ENCODE data around the gene MAP6D1. TPM values are rescaled to one million over a fixed set of nuclear protein-coding genes. Genes with fewer than 3 reads are reported as not detected.
"Not testable (repeated sequence)": the region's sequence is repeated elsewhere in the genome, so short reads cannot be mapped to it uniquely, and the experiment has no call there.

The MAP6D1 gene
- total and polyA plus RNA-seq, 2 donors (not counting 1 experiment from before 2014, with no cell fraction given) = 0.46 to 4.2 TPM

GRCh38 chr3:183779896-183780465 lies 45.4 kb downstream of the MAP6D1 start:
- no peaks in the 10 kb centered on the region for H3K4me1 ChIP-seq (ENCODE audit: control insufficient read depth in 2 of 2, insufficient read depth in 2 of 2, low read length in 2 of 2)
- H3K27ac ChIP-seq (ENCODE audit: low read length in 2 of 2) = no peak overlapping the region
- intact Hi-C loops (cut with micrococcal nuclease) = no loop called here
- no peak overlapping the region for H3K4me2 ChIP-seq (replicated peaks; ENCODE audit: low read depth, low read length, poor library complexity, severe bottlenecking)
- no peaks in the 10 kb centered on the region for H3K79me2 ChIP-seq (ENCODE audit: control insufficient read depth, insufficient read depth, low read length)
- no peaks in the 10 kb centered on the region for H3K27me3 ChIP-seq (replicated peaks in 1 of 4; ENCODE audit: control extremely low read depth in 1 of 4, control insufficient read depth in 3 of 4, insufficient read depth in 4 of 4, low read length in 3 of 4)
- H4K20me1 ChIP-seq (ENCODE audit: control insufficient read depth, insufficient read depth, low read length, poor library complexity, severe bottlenecking) = no peaks in the 10 kb centered on the region
- ChIA-PET POLR2A (no interaction called here), CTCF (interaction anchor here (0.5 to 0.6 kb wide), 2 partner anchors 100 to 115 kb away, joined by 3 to 5 read pairs; no protein-coding TSS in a partner anchor)
- WGBS (ENCODE audit: insufficient coverage) = 89% methylated on average over 9 of the region's 14 CpGs
- no peak overlapping the region for H2AFZ ChIP-seq (ENCODE audit: insufficient read depth, low read depth, low read length, poor library complexity, severe bottlenecking)
- no peak for ATAC-seq (ENCODE audit: low read depth)
- H3K9me3 Mint-ChIP-seq (ENCODE audit: insufficient read depth) = no peaks in the 10 kb centered on the region
- H3K27ac Mint-ChIP-seq = no peak overlapping the region
- H3K4me1 Mint-ChIP-seq = peaks cover 14% of the 10 kb centered on the region
- H3K27me3 Mint-ChIP-seq = no peaks in the 10 kb centered on the region
- H3K9me3 ChIP-seq (ENCODE audit: control extremely low read depth in 1 of 3, control insufficient read depth in 2 of 3, insufficient read depth in 1 of 3, low read length in 2 of 3) = no peaks in the 10 kb centered on the region
- H3K9ac ChIP-seq (ENCODE audit: low read length) = no peak overlapping the region
- TF ChIP-seq EZH2 (IDR thresholded peaks at IDR 0.05; ENCODE audit: borderline replicate concordance, insufficient read depth, low read depth, low read length, poor library complexity, severe bottlenecking) (no peak), CTCF (IDR thresholded peaks at IDR 0.05) (no peak)
- H3K4me3 ChIP-seq (ENCODE audit: control extremely low read depth in 1 of 5, extremely low read depth in 1 of 5, insufficient read depth in 1 of 5, low read depth in 2 of 5, low read length in 4 of 5) = no peak overlapping the region
- DNase-seq = no peak
- peaks cover 16 to 63% of the 10 kb centered on the region in 2 experiments for H3K36me3 ChIP-seq (replicated peaks in 1 of 2; ENCODE audit: control extremely low read depth in 1 of 2, control insufficient read depth in 1 of 2, extremely low read depth in 1 of 2, insufficient read depth in 2 of 2, low read length in 1 of 2)
- no peak overlapping the region for H3K4me3 Mint-ChIP-seq

- Histone ChIP-seq H3K9me3 (ENCODE audit: control extremely low read depth in 1 of 3, control insufficient read depth in 2 of 3, insufficient read depth in 1 of 3, low read length in 2 of 3) (no peaks in the 10 kb centered on the region), H2AFZ (ENCODE audit: insufficient read depth, low read depth, low read length, poor library complexity, severe bottlenecking) (no peak overlapping the region), H3K4me2 (replicated peaks; ENCODE audit: low read depth, low read length, poor library complexity, severe bottlenecking) (no peak overlapping the region), H3K27ac (ENCODE audit: low read length in 2 of 2) (no peak overlapping the region), H3K4me1 (ENCODE audit: control insufficient read depth in 2 of 2, insufficient read depth in 2 of 2, low read length in 2 of 2) (no peaks in the 10 kb centered on the region), H3K79me2 (ENCODE audit: control insufficient read depth, insufficient read depth, low read length) (no peaks in the 10 kb centered on the region), H4K20me1 (ENCODE audit: control insufficient read depth, insufficient read depth, low read length, poor library complexity, severe bottlenecking) (no peaks in the 10 kb centered on the region), H3K27me3 (replicated peaks in 1 of 4; ENCODE audit: control extremely low read depth in 1 of 4, control insufficient read depth in 3 of 4, insufficient read depth in 4 of 4, low read length in 3 of 4) (no peaks in the 10 kb centered on the region), H3K36me3 (replicated peaks in 1 of 2; ENCODE audit: control extremely low read depth in 1 of 2, control insufficient read depth in 1 of 2, extremely low read depth in 1 of 2, insufficient read depth in 2 of 2, low read length in 1 of 2) (peaks cover 23 to 69% of the 10 kb centered on the region in 2 experiments), H3K9ac (ENCODE audit: low read length) (no peak overlapping the region), H3K4me3 (ENCODE audit: control extremely low read depth in 1 of 5, extremely low read depth in 1 of 5, insufficient read depth in 1 of 5, low read depth in 2 of 5, low read length in 4 of 5) (no peak overlapping the region)
- Mint-ChIP-seq H3K27me3 (no peaks in the 10 kb centered on the region), H3K4me1 (no peaks in the 10 kb centered on the region), H3K27ac (no peak overlapping the region), H3K4me3 (no peak overlapping the region), H3K9me3 (ENCODE audit: insufficient read depth) (no peaks in the 10 kb centered on the region)
- ChIA-PET CTCF (interaction anchor here (2.8 kb wide), 1 partner anchor 11 kb away, joined by 10 read pairs; no protein-coding TSS in a partner anchor), POLR2A (no interaction called here)
- intact Hi-C loops (cut with micrococcal nuclease) = no loop called here
- no peak for DNase-seq
- TF ChIP-seq EZH2 (IDR thresholded peaks at IDR 0.05; ENCODE audit: borderline replicate concordance, insufficient read depth, low read depth, low read length, poor library complexity, severe bottlenecking) = no peak
- ATAC-seq (ENCODE audit: low read depth) = no peak
- 93% methylated on average over 4 of the region's 4 CpGs for WGBS (ENCODE audit: insufficient coverage)
Measured at GRCh38 chr3:183777016-183777618, 48.3 kb downstream of the MAP6D1 start.

- H3K27ac ChIP-seq (ENCODE audit: low read length in 2 of 2); H3K27me3 Mint-ChIP-seq; H3K79me2 ChIP-seq (ENCODE audit: control insufficient read depth, insufficient read depth, low read length); H3K4me3 Mint-ChIP-seq; H3K27me3 ChIP-seq (replicated peaks in 1 of 4; ENCODE audit: control extremely low read depth in 1 of 4, control insufficient read depth in 3 of 4, insufficient read depth in 4 of 4, low read length in 3 of 4); H3K4me1 Mint-ChIP-seq; intact Hi-C loops (cut with micrococcal nuclease); H3K9ac ChIP-seq (ENCODE audit: low read length); H3K9me3 ChIP-seq (ENCODE audit: control extremely low read depth in 1 of 3, control insufficient read depth in 2 of 3, insufficient read depth in 1 of 3, low read length in 2 of 3); H3K27ac Mint-ChIP-seq; DNase-seq; H3K4me1 ChIP-seq (ENCODE audit: control insufficient read depth in 2 of 2, insufficient read depth in 2 of 2, low read length in 2 of 2); H3K4me2 ChIP-seq (replicated peaks; ENCODE audit: low read depth, low read length, poor library complexity, severe bottlenecking); ATAC-seq (ENCODE audit: low read depth); POLR2A ChIA-PET; H3K4me3 ChIP-seq (ENCODE audit: control extremely low read depth in 1 of 5, extremely low read depth in 1 of 5, insufficient read depth in 1 of 5, low read depth in 2 of 5, low read length in 4 of 5); H2AFZ ChIP-seq (ENCODE audit: insufficient read depth, low read depth, low read length, poor library complexity, severe bottlenecking); H3K9me3 Mint-ChIP-seq (ENCODE audit: insufficient read depth); H4K20me1 ChIP-seq (ENCODE audit: control insufficient read depth, insufficient read depth, low read length, poor library complexity, severe bottlenecking): not testable (repeated sequence)
- 95% methylated on average over 3 of the region's 5 CpGs for WGBS (ENCODE audit: insufficient coverage)
- H3K36me3 ChIP-seq (replicated peaks in 1 of 2; ENCODE audit: control extremely low read depth in 1 of 2, control insufficient read depth in 1 of 2, extremely low read depth in 1 of 2, insufficient read depth in 2 of 2, low read length in 1 of 2) = peaks cover 23 to 68% of the 10 kb centered on the region in 2 experiments
- CTCF ChIA-PET = interaction anchor here (2.8 kb wide), 1 partner anchor 10 kb away, joined by 10 read pairs; no protein-coding TSS in a partner anchor
Measured at GRCh38 chr3:183776451-183776850, 48.9 kb downstream of the MAP6D1 start.
